A549 (cell line): ENCODE results near the gene E2F7.

Experiments used
- ATOH8 ChIP-seq: fragments of 250-450 bp; sonication (Bioruptor Pico); IDR thresholded peaks from 2 replicates; pipeline ENCODE4 v1.5.0; 2020; ENCODE audit warnings: low read depth, mild to moderate bottlenecking, moderate library complexity
- BHLHE40 ChIP-seq: IDR thresholded peaks from 2 replicates; pipeline ENCODE4 v1.6.1; 2012; ENCODE audit warnings: low read depth, low read length, inconsistent platforms
- CTCF ChIP-seq: fragments of >200 bp; sonication (Bioruptor Twin); formaldehyde crosslinking; IDR thresholded peaks from 3 replicates; pipeline ENCODE4 v1.5.1; 2016
- EP300 ChIP-seq, 2 experiments: fragments of >200 bp; sonication (Bioruptor Twin); formaldehyde crosslinking; IDR thresholded peaks; 2 replicates in 1 of 2; 3 replicates in 1 of 2; pipeline ENCODE4 v1.6.1; 2016 to 2017
- NR3C1 ChIP-seq: fragments of >200 bp; sonication (Bioruptor Twin); formaldehyde crosslinking; IDR thresholded peaks from 3 replicates; pipeline ENCODE4 v1.6.1; 2017
- POLR2A ChIP-seq: IDR thresholded peaks from 2 replicates; pipeline ENCODE4 v1.6.1; 2012; ENCODE audit warnings: mild to moderate bottlenecking, low read length
- SREBF2 ChIP-seq: fragments of 450-650 bp; IDR thresholded peaks from 2 replicates; pipeline ENCODE4 v1.6.1; 2014; ENCODE audit warnings: mild to moderate bottlenecking, moderate library complexity
- ZSCAN20 ChIP-seq: fragments of 250-450 bp; sonication (Bioruptor Pico); IDR thresholded peaks from 2 replicates; pipeline ENCODE4 v1.8.0; 2022; ENCODE audit warnings: mild to moderate bottlenecking, moderate library complexity

GRCh38 chr12:76990716-76991115 lies 74.7 kb downstream of the E2F7 start:
- no peak for TF ChIP-seq CTCF
- TF ChIP-seq POLR2A: no peak
- no peak for TF ChIP-seq BHLHE40
- TF ChIP-seq ZSCAN20: no peak
- no peak for TF ChIP-seq EP300 (IDR thresholded peaks at IDR 0.05)
- TF ChIP-seq NR3C1: no peak
- no peak for TF ChIP-seq ATOH8 (CRISPR knock-in tag)
- no peak for TF ChIP-seq SREBF2
